DND-41 (cell line): ENCODE data around the gene LRTM2.

Experiments
- ATAC-seq: fragments of 200-7000 bp; cut with Tn5 transposase; 3 replicates; pipeline ENCODE4 v1.9.1; 2021; ENCODE audit warnings: low read depth; ENCODE audit not compliant: insufficient read depth
- DNase-seq: peaks from one replicate; pipeline ENCODE4 v3.0.0-alpha.2; 2020
- H2AFZ ChIP-seq: 2 replicates; pipeline ENCODE4 v1.6.0; 2012; ENCODE audit warnings: low read depth, low read length
- H3K27ac ChIP-seq: 2 replicates; pipeline ENCODE4 v1.5.1; 2012; ENCODE audit warnings: low read length, inconsistent platforms
- H3K27me3 ChIP-seq: fragments of 200-600 bp; sonication (generic); 2 replicates; pipeline ENCODE4 v1.6.0; 2012; ENCODE audit warnings: low read length, mild to moderate bottlenecking, inconsistent platforms; ENCODE audit not compliant: insufficient read depth, poor library complexity
- H3K36me3 ChIP-seq: 2 replicates; pipeline ENCODE4 v1.5.1; 2012; ENCODE audit warnings: low read length, inconsistent platforms; ENCODE audit not compliant: insufficient read depth
- H3K4me1 ChIP-seq: 2 replicates; pipeline ENCODE4 v1.5.1; 2012; ENCODE audit warnings: mild to moderate bottlenecking, low read length; ENCODE audit not compliant: insufficient read depth
- H3K4me2 ChIP-seq: 2 replicates; pipeline ENCODE4 v1.6.0; 2012; ENCODE audit warnings: mild to moderate bottlenecking, moderate library complexity, low read length, inconsistent platforms; ENCODE audit not compliant: insufficient read depth
- H3K4me3 ChIP-seq, 2 experiments: fragments of 200-600 bp in 1 of 2; shearing (Covaris generic) in 1 of 2; 2 replicates each; pipeline ENCODE4 v1.5.1; 2012 to 2016; ENCODE audit warnings: inconsistent platforms in 2 of 2, low read length in 2 of 2, mild to moderate bottlenecking in 2 of 2, low read depth in 1 of 2, moderate library complexity in 1 of 2
- H3K79me2 ChIP-seq: 2 replicates; pipeline ENCODE4 v1.6.0; 2012; ENCODE audit warnings: low read length, inconsistent platforms; ENCODE audit not compliant: insufficient read depth
- H3K9ac ChIP-seq: 2 replicates; pipeline ENCODE4 v1.6.0; 2012; ENCODE audit warnings: low read depth, mild to moderate bottlenecking, inconsistent platforms, low read length, moderate library complexity
- H3K9me3 ChIP-seq: 2 replicates; pipeline ENCODE4 v1.5.1; 2012; ENCODE audit warnings: low read length, moderate library complexity, mild to moderate bottlenecking, inconsistent platforms; ENCODE audit not compliant: insufficient read depth, severe bottlenecking
- H4K20me1 ChIP-seq: 2 replicates; pipeline ENCODE4 v1.6.0; 2012; ENCODE audit warnings: low read length; ENCODE audit not compliant: insufficient read depth
- CTCF ChIP-seq: IDR thresholded peaks from 2 replicates; pipeline ENCODE4 v1.5.1; 2012; ENCODE audit warnings: borderline replicate concordance, low read length, moderate library complexity, mild to moderate bottlenecking; ENCODE audit not compliant: poor library complexity, severe bottlenecking; ENCODE audit errors: extremely low read depth
- EZH2 ChIP-seq: IDR thresholded peaks from 3 replicates; pipeline ENCODE4 v1.6.1; 2012; ENCODE audit warnings: borderline replicate concordance, low read depth, mild to moderate bottlenecking, moderate library complexity, low read length, inconsistent platforms; ENCODE audit not compliant: severe bottlenecking

LRTM2 gene

GRCh38 chr12:1826867-1827705 lies 6.7 kb downstream of the LRTM2 start:
- no peak for TF ChIP-seq CTCF
- no peak for TF ChIP-seq EZH2
- Histone ChIP-seq H3K79me2 (no peaks in the 10 kb centered on the region), H3K9me3 (no peaks in the 10 kb centered on the region), H3K9ac (no peak overlapping the region), H3K36me3 (no peaks in the 10 kb centered on the region), H2AFZ (no peak overlapping the region), H3K4me1 (no peaks in the 10 kb centered on the region), H3K27me3 (peaks cover 13% of the 10 kb centered on the region), H3K4me3 (no peak overlapping the region), H3K4me2 (no peak overlapping the region), H4K20me1 (no peaks in the 10 kb centered on the region), H3K27ac (no peak overlapping the region)
- ATAC-seq: no peak
- no peak for DNase-seq

- no peak overlapping the region for H2AFZ ChIP-seq
- no peak for DNase-seq
- no peak overlapping the region for H3K9ac ChIP-seq
- no peak for ATAC-seq
- no peaks in the 10 kb centered on the region for H3K9me3 ChIP-seq
- TF ChIP-seq EZH2 (no peak), CTCF (no peak)
- H3K4me2 ChIP-seq: no peak overlapping the region
- no peaks in the 10 kb centered on the region for H3K36me3 ChIP-seq
- H3K27ac ChIP-seq: no peak overlapping the region
- peaks cover 8% of the 10 kb centered on the region for H3K27me3 ChIP-seq
- H3K79me2 ChIP-seq: no peaks in the 10 kb centered on the region
- H3K4me3 ChIP-seq: no peak overlapping the region
- no peaks in the 10 kb centered on the region for H3K4me1 ChIP-seq
- H4K20me1 ChIP-seq: no peaks in the 10 kb centered on the region
Measured at GRCh38 chr12:1827826-1828805, 7.8 kb downstream of the LRTM2 start.

- Histone ChIP-seq H4K20me1 (no peaks in the 10 kb centered on the region), H3K4me1 (no peaks in the 10 kb centered on the region), H3K79me2 (no peaks in the 10 kb centered on the region), H3K4me2 (no peak overlapping the region), H3K27me3 (peaks cover 2% of the 10 kb centered on the region), H3K27ac (no peak overlapping the region), H3K4me3 (no peak overlapping the region), H3K36me3 (no peaks in the 10 kb centered on the region), H2AFZ (no peak overlapping the region), H3K9me3 (no peaks in the 10 kb centered on the region), H3K9ac (no peak overlapping the region)
- no peak for DNase-seq
- ATAC-seq: no peak
- TF ChIP-seq EZH2 (no peak), CTCF (no peak)
Measured at GRCh38 chr12:1828856-1829255, 8.5 kb downstream of the LRTM2 start.
